Liver (tissue), 9 donors: Measurements from ENCODE around the gene DIP2C. TPM values are rescaled to one million over a fixed set of nuclear protein-coding genes. Genes with fewer than 3 reads are reported as not detected.

ENCODE experiments used
- DNase-seq: peaks from one replicate; pipeline ENCODE4 v3.0.0-alpha.2; 2017; ENCODE audit warnings: low spot score
- H3K27ac ChIP-seq, 2 donors: one replicate each; pipeline ENCODE4 v1.7.0; 2013; ENCODE audit warnings: inconsistent platforms in 2 of 2, low read length in 2 of 2, control low read depth in 1 of 2, low read depth in 1 of 2, mild to moderate bottlenecking in 1 of 2
- H3K27me3 ChIP-seq, 4 donors: one replicate each; pipeline versions ENCODE4 v1.6.1 to v1.7.0; 2013; ENCODE audit warnings: low read length in 3 of 4, inconsistent platforms in 1 of 4, mild to moderate bottlenecking in 1 of 4, moderate library complexity in 1 of 4; ENCODE audit not compliant: control insufficient read depth in 4 of 4, insufficient read depth in 4 of 4
- H3K36me3 ChIP-seq, 4 donors: one replicate each; pipeline versions ENCODE4 v1.6.1 to v1.7.0; 2013; ENCODE audit warnings: low read length in 3 of 4, mild to moderate bottlenecking in 3 of 4, low read depth in 1 of 4, moderate library complexity in 1 of 4; ENCODE audit not compliant: control insufficient read depth in 4 of 4, insufficient read depth in 3 of 4
- H3K4me1 ChIP-seq, 4 donors: one replicate each; pipeline versions ENCODE4 v1.6.1 to v1.7.0; 2013; ENCODE audit warnings: low read length in 3 of 4, mild to moderate bottlenecking in 3 of 4, moderate library complexity in 1 of 4; ENCODE audit not compliant: control insufficient read depth in 4 of 4, insufficient read depth in 4 of 4
- H3K4me3 ChIP-seq, 3 donors: one replicate each; pipeline versions ENCODE4 v1.6.1 to v1.7.0; 2013; ENCODE audit warnings: low read length in 3 of 3, control low read depth in 1 of 3, low read depth in 1 of 3, mild to moderate bottlenecking in 1 of 3
- H3K9ac ChIP-seq, 2 donors: one replicate each; pipeline ENCODE4 v1.7.0; 2013; ENCODE audit warnings: low read length in 2 of 2, mild to moderate bottlenecking in 2 of 2, moderate library complexity in 2 of 2, control low read depth in 1 of 2, low read depth in 1 of 2
- H3K9me3 ChIP-seq, 4 donors: one replicate each; pipeline versions ENCODE4 v1.6.1 to v1.7.0; 2013; ENCODE audit warnings: low read length in 3 of 4; ENCODE audit not compliant: control insufficient read depth in 4 of 4
- ATF3 ChIP-seq: IDR thresholded peaks from 2 replicates; pipeline ENCODE4 v1.6.1; 2016; ENCODE audit warnings: antibody characterized with exemption
- CTCF ChIP-seq: fragments of 150-350 bp; IDR thresholded peaks from 2 replicates; pipeline ENCODE4 v1.5.1; 2017; ENCODE audit warnings: improper control_type of control experiment, low read depth, low read length; ENCODE audit not compliant: missing input control
- EGR1 ChIP-seq, 2 donors: IDR thresholded peaks; 2 replicates each; pipeline ENCODE4 v1.6.1; 2016 to 2018; ENCODE audit warnings: antibody characterized with exemption in 2 of 2, low read depth in 2 of 2
- FOXA1 ChIP-seq: IDR thresholded peaks from 2 replicates; pipeline ENCODE4 v1.6.1; 2016; ENCODE audit warnings: antibody characterized with exemption
- FOXA2 ChIP-seq: IDR thresholded peaks from 2 replicates; pipeline ENCODE4 v1.6.1; 2016; ENCODE audit warnings: antibody characterized with exemption
- GABPA ChIP-seq, 2 donors: IDR thresholded peaks in 1 of 2; conservative IDR thresholded peaks in 1 of 2; 2 replicates each; pipeline ENCODE4 v1.6.1; 2016; ENCODE audit warnings: antibody characterized with exemption in 2 of 2, mild to moderate bottlenecking in 1 of 2, moderate library complexity in 1 of 2
- HNF4A ChIP-seq, 2 donors: conservative IDR thresholded peaks; 2 replicates each; pipeline ENCODE4 v1.6.1; 2016; ENCODE audit warnings: antibody characterized with exemption in 2 of 2, mild to moderate bottlenecking in 2 of 2
- JUND ChIP-seq, 2 donors: IDR thresholded peaks; 2 replicates each; pipeline ENCODE4 v1.6.1; 2016; ENCODE audit warnings: antibody characterized with exemption in 2 of 2
- MAX ChIP-seq: IDR thresholded peaks from 2 replicates; pipeline ENCODE4 v1.6.1; 2016; ENCODE audit warnings: antibody characterized with exemption
- NR2F2 ChIP-seq: IDR thresholded peaks from 2 replicates; pipeline ENCODE4 v1.6.1; 2016; ENCODE audit warnings: antibody characterized with exemption
- RAD21 ChIP-seq, 2 donors: IDR thresholded peaks; 2 replicates each; pipeline ENCODE4 v1.6.1; 2016; ENCODE audit warnings: antibody characterized with exemption in 2 of 2, mild to moderate bottlenecking in 2 of 2
- RXRA ChIP-seq, 2 donors: IDR thresholded peaks; 2 replicates each; pipeline ENCODE4 v1.6.1; 2017 to 2018; ENCODE audit warnings: antibody characterized with exemption in 2 of 2, mild to moderate bottlenecking in 1 of 2
- TAF1 ChIP-seq: conservative IDR thresholded peaks from 2 replicates; pipeline ENCODE4 v1.6.1; 2016; ENCODE audit warnings: antibody characterized with exemption, mild to moderate bottlenecking
- YY1 ChIP-seq: IDR thresholded peaks from 2 replicates; pipeline ENCODE4 v1.6.1; 2016; ENCODE audit warnings: antibody characterized with exemption, mild to moderate bottlenecking
- WGBS: extraction: QIAGEN DNeasy Blood & Tissue Kit; methylation state at CpG from one replicate; pipeline ENCODE4 v1.1.7; 2013; 5-methylcytosine and 5-hydroxymethylcytosine counted together
- polyA plus RNA-seq, 2 donors: library from polyadenylated mRNA; stranded (reverse) in 1 of 2; unstranded in 1 of 2; fragments of 200-250 nt in 1 of 2; fragments of >200 nt in 1 of 2; fragmentation: Nextera tagmentation in 1 of 2; extraction: Ambion mirVana in 1 of 2; gene quantifications; one replicate each; pipeline versions ENCODE4 v1.2.1 to v1.2.3, GENCODE V29; 2013 to 2015
- total RNA-seq, 2 donors: library from RNA; depleted of rRNA; stranded (reverse); fragments of >200 nt; gene quantifications; one replicate each; pipeline ENCODE4 v1.2.3, GENCODE V29; 2014
- TF ChIP-seq, protein P1 (sequence below): IDR thresholded peaks from 2 replicates; pipeline ENCODE4 v1.6.1; 2016; ENCODE audit warnings: antibody characterized with exemption, mild to moderate bottlenecking
- donor health status: healthy.
- donor health status: healthy.
- donor health status: healthy.
- donor health status: healthy.
- donor health status: healthy.

The DIP2C gene
- total and polyA plus RNA-seq, 4 donors = 4.2 to 12.2 (median 5.7) TPM

DNA sequence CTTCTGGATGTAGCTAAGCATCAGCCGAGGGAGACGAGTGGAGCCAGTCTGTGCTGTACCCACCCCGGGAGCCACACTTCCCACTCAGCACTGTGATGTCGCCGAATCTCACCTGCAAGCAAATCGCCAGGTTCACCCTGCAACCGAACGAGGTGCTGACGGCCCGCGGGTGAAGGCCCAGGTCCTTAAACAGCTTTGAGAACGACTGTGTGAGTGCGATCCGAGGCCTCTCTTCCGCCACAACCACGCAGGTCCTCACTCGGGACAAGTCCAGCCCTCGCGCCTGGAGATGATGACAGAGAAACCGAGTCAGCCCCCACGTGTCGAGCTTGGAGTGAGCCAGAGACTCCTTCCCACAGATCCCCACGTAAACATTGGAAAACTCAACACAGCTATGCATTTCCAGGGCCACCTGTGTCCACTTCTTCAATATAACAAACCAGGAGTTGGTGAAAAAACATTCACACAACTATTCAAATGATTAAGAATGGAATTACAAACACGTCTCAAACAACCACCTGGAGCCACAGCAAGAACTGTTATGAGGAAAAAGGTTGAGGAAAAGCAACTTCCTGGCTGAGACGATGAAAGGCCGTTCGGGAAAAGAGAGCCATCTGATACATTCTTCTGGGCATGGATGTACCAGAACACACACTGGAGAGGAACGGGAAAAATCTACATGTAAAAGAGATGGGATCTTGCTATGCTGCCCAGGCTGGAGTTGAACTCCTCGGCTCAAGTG, 362.4 kb downstream of the DIP2C start:
- H3K9ac ChIP-seq = no peak overlapping the region
- TF ChIP-seq RAD21 (IDR thresholded peaks at IDR 0.05) (no peak), TAF1 (no peak), GABPA (IDR thresholded peaks at IDR 0.05 in 1 of 2, conservative IDR thresholded peaks at IDR 0.05 in 1 of 2) (no peak), FOXA1 (no peak), RXRA (IDR thresholded peaks at IDR 0.05) (no peak), ATF3 (no peak), MAX (no peak), FOXA2 (no peak), HNF4A (conservative IDR thresholded peaks at IDR 0.05) (no peak), CTCF (no peak), YY1 (no peak), JUND (IDR thresholded peaks at IDR 0.05) (no peak), EGR1 (IDR thresholded peaks at IDR 0.05; ENCODE audit: low read depth in 2 of 2) (no peak), NR2F2 (no peak)
- TF ChIP-seq, protein P1, sequence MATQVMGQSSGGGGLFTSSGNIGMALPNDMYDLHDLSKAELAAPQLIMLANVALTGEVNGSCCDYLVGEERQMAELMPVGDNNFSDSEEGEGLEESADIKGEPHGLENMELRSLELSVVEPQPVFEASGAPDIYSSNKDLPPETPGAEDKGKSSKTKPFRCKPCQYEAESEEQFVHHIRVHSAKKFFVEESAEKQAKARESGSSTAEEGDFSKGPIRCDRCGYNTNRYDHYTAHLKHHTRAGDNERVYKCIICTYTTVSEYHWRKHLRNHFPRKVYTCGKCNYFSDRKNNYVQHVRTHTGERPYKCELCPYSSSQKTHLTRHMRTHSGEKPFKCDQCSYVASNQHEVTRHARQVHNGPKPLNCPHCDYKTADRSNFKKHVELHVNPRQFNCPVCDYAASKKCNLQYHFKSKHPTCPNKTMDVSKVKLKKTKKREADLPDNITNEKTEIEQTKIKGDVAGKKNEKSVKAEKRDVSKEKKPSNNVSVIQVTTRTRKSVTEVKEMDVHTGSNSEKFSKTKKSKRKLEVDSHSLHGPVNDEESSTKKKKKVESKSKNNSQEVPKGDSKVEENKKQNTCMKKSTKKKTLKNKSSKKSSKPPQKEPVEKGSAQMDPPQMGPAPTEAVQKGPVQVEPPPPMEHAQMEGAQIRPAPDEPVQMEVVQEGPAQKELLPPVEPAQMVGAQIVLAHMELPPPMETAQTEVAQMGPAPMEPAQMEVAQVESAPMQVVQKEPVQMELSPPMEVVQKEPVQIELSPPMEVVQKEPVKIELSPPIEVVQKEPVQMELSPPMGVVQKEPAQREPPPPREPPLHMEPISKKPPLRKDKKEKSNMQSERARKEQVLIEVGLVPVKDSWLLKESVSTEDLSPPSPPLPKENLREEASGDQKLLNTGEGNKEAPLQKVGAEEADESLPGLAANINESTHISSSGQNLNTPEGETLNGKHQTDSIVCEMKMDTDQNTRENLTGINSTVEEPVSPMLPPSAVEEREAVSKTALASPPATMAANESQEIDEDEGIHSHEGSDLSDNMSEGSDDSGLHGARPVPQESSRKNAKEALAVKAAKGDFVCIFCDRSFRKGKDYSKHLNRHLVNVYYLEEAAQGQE = no peak
- WGBS = 93% methylated on average over 29 of the region's 29 CpGs
- no peak for DNase-seq
- peaks cover 2 to 21% (median 14%) of the 10 kb centered on the region in 4 donors for H3K36me3 ChIP-seq
- H3K4me3 ChIP-seq = no peak overlapping the region
- H3K27ac ChIP-seq = no peak overlapping the region
- H3K4me1 ChIP-seq = peaks cover 0 to 12% (median 5%) of the 10 kb centered on the region in 4 donors
- no peaks in the 10 kb centered on the region for H3K27me3 ChIP-seq
- no peaks in the 10 kb centered on the region for H3K9me3 ChIP-seq

- peaks cover 2 to 21% (median 14%) of the 10 kb centered on the region in 4 donors for H3K36me3 ChIP-seq
- DNase-seq = no peak
- TF ChIP-seq NR2F2 (no peak), YY1 (no peak), MAX (no peak), HNF4A (conservative IDR thresholded peaks at IDR 0.05) (no peak), FOXA1 (no peak), JUND (IDR thresholded peaks at IDR 0.05) (no peak)
- TF ChIP-seq, protein P1 = no peak
- H3K4me3 ChIP-seq = no peak overlapping the region
- H3K9ac ChIP-seq = no peak overlapping the region
- no peaks in the 10 kb centered on the region for H3K27me3 ChIP-seq
- H3K9me3 ChIP-seq = no peaks in the 10 kb centered on the region
- no peak overlapping the region for H3K27ac ChIP-seq
- H3K4me1 ChIP-seq = peaks cover 0 to 12% (median 5%) of the 10 kb centered on the region in 4 donors
- WGBS = 95% methylated on average over 11 of the region's 11 CpGs
These were observed 363.1 kb downstream of the DIP2C start for GRCh38 chr10:326350-326749.
